Motor neuron (in vitro differentiated cells): ENCODE data around the gene ZNF366. TPM values are rescaled to one million over a fixed set of nuclear protein-coding genes. Genes with fewer than 3 reads are reported as not detected.
A peak's percentile ranks its signal among the peaks of the same experiment; 100 is the strongest.

Source experiments
- ATAC-seq, 8 experiments: fragments of 200-7000 bp; cut with Tn5 transposase; replicated peaks in 6 of 8; 2 replicates each; pipeline ENCODE4 v1.8.0; 2021; ENCODE audit warnings: mild to moderate bottlenecking in 8 of 8, moderate library complexity in 8 of 8
- H3K27ac ChIP-seq, 2 donors: fragments of 250-450 bp; sonication (Bioruptor Pico); 2 replicates each; pipeline ENCODE4 v1.9.0; 2021; ENCODE audit warnings: antibody characterized with exemption in 2 of 2, mild to moderate bottlenecking in 2 of 2, moderate library complexity in 1 of 2
- H3K4me1 ChIP-seq, 2 donors: fragments of 250-450 bp; sonication (Bioruptor Pico); replicated peaks in 1 of 2; 2 replicates each; pipeline ENCODE4 v1.6.1; 2021; ENCODE audit warnings: antibody characterized with exemption in 2 of 2, mild to moderate bottlenecking in 2 of 2, moderate library complexity in 1 of 2
- H3K4me3 ChIP-seq, 5 donors: fragments of 250-450 bp; sonication (Bioruptor Pico); 2 replicates each; pipeline ENCODE4 v1.9.0; 2021; ENCODE audit warnings: antibody characterized with exemption in 5 of 5, mild to moderate bottlenecking in 5 of 5, moderate library complexity in 4 of 5
- WGBS, 10 experiments: fragments of 450-650 bp; shearing (Covaris generic); methylation state at CpG; one replicate each; pipeline ENCODE4 v1.0.0; 2022; 5-methylcytosine and 5-hydroxymethylcytosine counted together
- in situ Hi-C, 9 experiments: fragments of 400-800 bp; cut with MboI; loops; one replicate each; pipeline ENCODE4 v1.15.0; 2021; ENCODE audit warnings: low sequenced_read_pairs in 9 of 9, low pct_unique_long_range_greater_than_20kb in 2 of 9; ENCODE audit not compliant: unreplicated experiment in 9 of 9
- total RNA-seq, 8 experiments: library from RNA; unstranded; fragments of 300-600 nt; gene quantifications; 2 replicates each; pipeline versions ENCODE4 v1.2.3 to v1.2.4, GENCODE V29; 2022

ZNF366 gene
- total RNA-seq, 8 experiments from 2014 or later, result 0.09 to 0.57 (median 0.19) TPM; not detected in 2

DNA sequence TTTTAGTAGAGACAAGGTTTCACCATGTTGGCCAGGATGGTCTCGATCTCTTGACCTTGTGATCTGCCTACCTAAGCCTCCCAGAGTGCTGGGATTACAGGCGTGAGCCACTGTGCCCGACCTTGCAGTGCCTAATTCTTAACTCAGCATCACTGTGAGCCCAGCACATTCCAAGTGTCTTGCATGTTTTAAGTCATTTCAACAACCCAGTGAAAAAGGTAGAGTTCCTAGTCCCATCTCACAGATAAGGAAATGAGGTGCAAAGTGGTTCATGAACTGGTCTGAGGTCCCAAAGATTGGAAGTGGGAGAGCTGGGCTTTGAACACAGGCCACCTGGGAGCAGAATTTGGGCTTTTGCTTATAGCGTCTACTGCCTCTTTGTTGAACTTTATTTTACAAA lies 68.0 kb downstream of the ZNF366 start:
- ATAC-seq, result no peak
- peaks cover 0 to 4% of the 10 kb centered on the region in 2 donors for H3K4me1 ChIP-seq

DNA sequence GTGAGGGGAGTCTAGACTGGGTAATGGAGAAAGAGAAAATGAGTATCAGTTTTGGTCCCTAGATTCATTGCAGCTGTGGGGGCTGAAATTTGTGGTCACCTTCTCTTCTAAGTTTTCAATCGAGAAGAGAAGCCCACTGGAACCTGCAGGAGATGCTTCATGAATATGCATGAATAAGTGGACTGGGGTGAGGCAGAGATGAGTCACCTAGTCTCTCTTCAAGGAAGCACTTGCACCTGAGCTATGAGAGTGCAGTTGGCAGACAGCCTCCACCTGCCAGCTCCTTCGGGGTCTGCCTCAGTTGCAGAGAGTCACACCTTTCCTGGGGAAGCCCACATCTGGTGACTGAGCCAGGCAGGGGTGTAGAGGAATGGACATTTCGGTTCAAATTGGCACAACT lies 69.1 kb downstream of the ZNF366 start:
- WGBS, 10 experiments, result 0 to 100% (median 60%) methylated on average over 1 to 2 of the region's 3 CpGs; no CpG with 5 or more reads in 5 of the 10 experiments
- Histone ChIP-seq H3K4me3 (no peak overlapping the region), H3K4me1 (peaks cover 7 to 13% of the 10 kb centered on the region in 2 donors), H3K27ac (no peak overlapping the region)
- peak in 1 of 8 experiments; percentile 41 for ATAC-seq
- in situ Hi-C loops, result no loop called here

More for the DNA sequence above, 68.0 kb downstream of the ZNF366 start:
- H3K4me3 ChIP-seq, result no peak overlapping the region
- 40 to 100% (median 90%) methylated on average over 1 to 3 of the region's 4 CpGs; no CpG with 5 or more reads in 1 of the 10 experiments for WGBS, 10 experiments
- no peak overlapping the region for H3K27ac ChIP-seq
- in situ Hi-C loops, result no loop called here

DNA sequence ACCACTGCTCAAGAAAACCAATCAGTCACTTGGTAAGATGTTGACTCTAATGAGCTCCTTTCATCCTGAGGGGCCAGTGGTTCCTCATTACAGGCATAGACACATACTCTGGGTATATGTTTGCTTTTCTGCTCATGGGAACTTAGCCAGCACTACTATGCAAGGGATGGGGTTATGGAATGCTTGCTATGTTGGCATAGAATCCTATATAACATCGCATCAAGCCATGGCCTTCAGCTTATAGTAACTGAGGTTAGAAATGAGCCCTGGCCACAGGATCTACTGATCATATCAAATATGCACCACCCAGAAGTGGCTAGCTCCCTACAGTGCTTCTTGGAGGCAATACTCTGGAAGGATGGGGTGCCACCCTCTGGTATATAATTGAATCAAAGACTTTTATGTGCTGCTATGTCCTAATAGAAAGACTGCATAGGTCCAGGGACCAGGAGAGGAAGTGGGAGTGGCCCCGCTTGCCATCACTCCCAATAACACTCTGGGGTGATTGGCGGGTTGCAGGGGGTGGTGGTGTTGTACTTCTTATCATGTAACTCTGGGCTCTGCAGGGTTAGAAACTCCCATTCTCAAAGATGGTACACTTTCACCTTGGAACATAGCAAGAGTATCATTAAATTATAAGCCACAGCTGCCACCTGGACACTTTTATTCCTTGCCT lies 70.3 kb downstream of the ZNF366 start:
- peak in 1 of 8 experiments; percentile 42 for ATAC-seq
- H3K27ac ChIP-seq, result no peak overlapping the region
- 92 to 100% (median 100%) methylated on average over 1 to 2 of the region's 3 CpGs; no CpG with 5 or more reads in 7 of the 10 experiments for WGBS, 10 experiments
- no peak overlapping the region for H3K4me3 ChIP-seq
- H3K4me1 ChIP-seq, result peaks cover 12 to 18% of the 10 kb centered on the region in 2 donors
- in situ Hi-C loops, result no loop called here

DNA sequence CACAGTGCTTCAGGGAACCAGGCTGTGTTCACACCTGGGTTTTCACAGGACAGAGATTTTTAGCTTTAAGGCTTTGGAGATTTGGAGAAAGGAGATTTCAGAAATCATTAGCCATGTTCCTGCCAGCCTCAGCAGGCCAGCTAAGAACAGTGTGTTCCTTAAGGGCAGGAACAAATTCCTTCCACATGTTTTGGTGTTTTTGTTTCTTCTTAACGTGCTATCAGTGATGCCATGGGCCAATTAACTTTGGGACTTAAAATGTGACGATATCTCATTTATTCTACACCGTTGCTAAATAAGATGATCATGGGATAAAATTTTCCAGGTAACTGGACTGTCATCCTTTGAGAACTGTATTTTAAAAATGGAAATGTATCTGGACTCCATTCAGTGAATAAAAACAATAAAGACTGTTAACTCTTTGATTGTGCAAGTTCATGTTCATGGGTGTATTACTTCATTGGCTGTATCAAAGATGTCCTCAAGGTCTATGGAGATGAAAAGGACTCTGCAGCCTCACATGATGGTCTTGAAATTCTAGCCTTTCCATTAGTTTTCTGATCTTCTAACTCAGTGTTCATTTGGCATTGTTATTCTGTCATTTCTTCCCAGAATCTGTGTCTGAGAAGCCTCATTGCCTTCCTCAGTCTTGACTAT lies 72.3 kb downstream of the ZNF366 start:
- 20 to 93% (median 77%) methylated on average over 1 to 3 of the region's 3 CpGs; no CpG with 5 or more reads in 2 of the 10 experiments for WGBS, 10 experiments
- Histone ChIP-seq H3K4me1 (peaks cover 12 to 18% of the 10 kb centered on the region in 2 donors), H3K4me3 (no peak overlapping the region), H3K27ac (no peak overlapping the region)
- ATAC-seq, result no peak
- in situ Hi-C loops, result no loop called here

DNA sequence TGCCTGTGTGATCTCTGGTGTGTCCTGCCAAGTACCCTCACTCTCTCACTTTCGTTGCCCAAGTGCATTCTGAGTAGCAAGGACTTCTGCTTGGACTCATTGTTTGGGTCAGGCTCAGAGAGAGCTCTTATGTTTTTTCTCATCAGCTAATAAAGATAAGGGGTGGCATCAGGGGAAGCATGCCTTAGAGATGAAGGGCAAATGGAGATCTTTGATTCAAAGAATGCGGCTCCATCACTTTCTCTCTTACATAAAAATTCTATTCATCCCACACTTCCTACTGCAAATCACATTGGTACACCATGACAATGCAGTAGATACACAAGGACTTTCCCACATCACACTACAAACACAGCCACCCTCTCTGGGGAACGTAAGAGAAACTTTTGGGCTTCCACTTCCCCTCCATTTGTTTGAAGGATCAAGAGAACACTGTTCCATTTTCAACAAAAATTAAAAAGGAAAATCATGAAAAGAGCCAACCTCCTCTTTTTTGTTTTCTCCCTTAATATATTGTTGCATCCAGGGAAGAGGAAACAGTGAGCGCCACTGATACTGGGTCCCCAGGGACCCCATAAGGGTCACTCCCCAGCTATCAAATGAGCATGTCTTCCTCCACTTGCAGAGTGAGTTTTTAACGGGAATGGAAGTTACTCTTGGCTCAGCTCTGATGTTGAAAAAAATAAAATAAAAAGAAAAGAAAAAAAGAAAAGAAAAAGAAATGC lies 73.0 kb downstream of the ZNF366 start:
- Histone ChIP-seq H3K4me1 (peaks cover 12 to 18% of the 10 kb centered on the region in 2 donors), H3K4me3 (no peak overlapping the region), H3K27ac (no peak overlapping the region)
- peak in 1 of 8 experiments; percentile 37 for ATAC-seq
- in situ Hi-C loops, result no loop called here
- 0 to 94% (median 79%) methylated on average over 1 to 5 of the region's 5 CpGs; no CpG with 5 or more reads in 1 of the 10 experiments for WGBS, 10 experiments

DNA sequence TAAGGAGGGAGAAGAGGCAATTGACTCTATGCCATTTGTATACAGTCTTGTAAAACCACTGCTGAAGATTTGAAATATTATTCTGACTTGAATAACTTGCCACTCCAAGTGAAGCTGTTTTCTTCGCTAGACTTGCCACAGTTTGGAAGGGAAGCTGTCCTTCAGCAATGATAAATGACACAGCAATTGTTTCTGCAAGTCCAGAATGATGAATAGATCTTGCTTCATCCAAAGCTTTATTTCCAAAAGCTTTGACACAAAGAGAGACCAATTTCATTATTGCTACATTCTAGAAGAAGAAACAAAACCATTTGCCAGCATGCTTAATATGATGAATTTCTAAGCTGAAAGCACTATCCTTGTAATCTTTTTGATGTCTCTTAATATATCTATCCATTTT lies 73.7 kb downstream of the ZNF366 start:
- Histone ChIP-seq H3K4me3 (no peak overlapping the region), H3K27ac (no peak overlapping the region), H3K4me1 (peaks cover 12 to 19% of the 10 kb centered on the region in 2 donors)
- peak in 2 of 8 experiments; percentile 38 to 66 for ATAC-seq
- in situ Hi-C loops, result no loop called here
- WGBS, 10 experiments, result 11 to 67% (median 33%) methylated on average over 1 of the region's 1 CpG; no CpG with 5 or more reads in 2 of the 10 experiments

DNA sequence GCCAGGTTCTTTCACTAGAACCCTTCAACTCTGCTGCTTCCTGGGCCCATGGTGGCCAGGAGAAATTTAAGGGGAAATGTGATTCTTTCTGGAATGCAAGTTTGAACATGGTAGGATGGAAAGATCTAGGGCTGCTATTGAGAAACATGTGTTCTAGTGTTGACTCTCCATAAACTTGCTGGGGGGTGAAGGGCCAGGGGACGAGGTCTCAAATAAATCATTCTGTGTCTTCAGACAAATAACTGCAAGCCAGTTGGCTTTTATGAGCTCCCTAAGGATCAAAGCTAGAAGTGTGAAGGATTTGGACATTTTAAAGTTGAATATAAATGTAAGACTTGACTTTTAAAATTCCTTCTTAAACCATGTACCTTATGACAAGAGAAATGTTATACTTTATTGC lies 78.5 kb downstream of the ZNF366 start:
- no peak overlapping the region for H3K4me3 ChIP-seq
- H3K27ac ChIP-seq, result no peak overlapping the region
- WGBS, 10 experiments, result 20 to 33% (median 27%) methylated on average over 1 of the region's 1 CpG; no CpG with 5 or more reads in 6 of the 10 experiments
- peaks cover 17 to 22% of the 10 kb centered on the region in 2 donors for H3K4me1 ChIP-seq
- in situ Hi-C loops, result no loop called here
- ATAC-seq, result no peak

DNA sequence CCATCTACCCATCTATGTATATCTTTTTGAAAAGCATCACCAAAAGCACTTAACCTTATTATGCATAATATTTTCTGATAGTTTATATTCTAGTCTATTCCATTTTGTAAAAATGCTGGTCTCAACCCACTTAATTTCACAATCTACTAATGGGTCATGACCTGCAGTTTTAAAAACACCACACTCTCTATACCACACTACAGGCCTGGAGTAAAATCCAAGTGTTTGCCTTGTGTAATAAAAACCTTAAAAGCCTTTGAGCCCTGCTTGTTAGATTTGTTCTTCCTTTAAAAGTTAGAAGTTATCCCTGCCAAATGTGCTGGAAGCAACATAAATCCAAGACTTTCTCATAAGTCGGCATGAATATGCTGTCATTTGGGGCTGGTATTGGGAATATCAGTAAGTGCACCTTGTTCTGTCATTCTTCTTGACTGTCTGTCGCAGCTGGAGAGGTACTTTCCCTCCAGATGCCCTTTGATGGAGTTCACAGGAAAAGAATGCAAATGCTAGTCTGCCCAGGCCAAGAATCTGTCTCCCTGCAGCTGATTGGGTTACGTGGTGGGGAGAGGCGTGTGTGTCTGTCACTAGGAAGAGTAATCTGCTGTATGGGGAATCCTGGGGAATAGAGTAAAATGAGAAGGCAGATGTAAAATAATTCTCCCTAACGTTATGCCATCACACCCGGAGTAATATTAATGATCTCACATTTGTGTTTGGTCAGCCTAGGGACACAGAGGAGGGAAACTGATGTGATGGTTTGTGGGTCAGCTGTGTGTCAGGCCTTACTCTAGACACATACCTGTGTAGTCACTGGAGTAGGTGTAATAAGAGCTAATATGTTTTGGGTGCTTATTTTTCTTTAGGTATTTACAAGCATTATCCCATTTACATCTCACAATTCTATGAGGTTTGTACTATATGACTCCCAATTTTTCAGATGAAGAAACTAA lies 79.4 kb downstream of the ZNF366 start:
- 0 to 50% (median 29%) methylated on average over 1 to 6 of the region's 6 CpGs; no CpG with 5 or more reads in 1 of the 10 experiments for WGBS, 10 experiments
- peak; percentile 71 to 99 (median 96) for ATAC-seq
- no peak overlapping the region for H3K27ac ChIP-seq
- H3K4me3 ChIP-seq, result no peak overlapping the region
- in situ Hi-C loops, result no loop called here
- peaks cover 8 to 13% of the 10 kb centered on the region in 2 donors for H3K4me1 ChIP-seq

DNA sequence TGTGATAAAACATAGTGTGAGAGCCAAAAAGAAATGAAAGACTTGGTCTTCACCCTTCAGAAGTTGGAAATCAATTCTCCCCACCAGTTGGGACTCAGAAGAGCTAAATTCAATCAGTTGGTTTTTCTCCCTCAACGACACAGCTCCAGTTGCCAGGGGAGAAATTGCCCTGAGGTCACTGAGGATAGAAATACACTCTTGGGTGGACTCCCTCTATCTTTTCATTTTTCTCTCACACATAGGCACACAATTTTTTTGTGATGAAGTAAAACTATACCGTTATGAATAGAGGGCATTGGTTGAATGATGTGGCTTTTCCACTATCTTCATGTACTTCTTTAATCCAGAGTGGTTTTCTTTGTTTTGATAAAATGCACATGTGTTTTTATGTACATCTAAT lies 80.2 kb downstream of the ZNF366 start:
- in situ Hi-C loops, result no loop called here
- H3K4me3 ChIP-seq, result no peak overlapping the region
- peak in 1 of 8 experiments; percentile 7 for ATAC-seq
- peaks cover 6 to 12% of the 10 kb centered on the region in 2 donors for H3K4me1 ChIP-seq
- 0 to 100% (median 83%) methylated on average over 1 to 2 of the region's 2 CpGs; no CpG with 5 or more reads in 3 of the 10 experiments for WGBS, 10 experiments
- no peak overlapping the region for H3K27ac ChIP-seq

DNA sequence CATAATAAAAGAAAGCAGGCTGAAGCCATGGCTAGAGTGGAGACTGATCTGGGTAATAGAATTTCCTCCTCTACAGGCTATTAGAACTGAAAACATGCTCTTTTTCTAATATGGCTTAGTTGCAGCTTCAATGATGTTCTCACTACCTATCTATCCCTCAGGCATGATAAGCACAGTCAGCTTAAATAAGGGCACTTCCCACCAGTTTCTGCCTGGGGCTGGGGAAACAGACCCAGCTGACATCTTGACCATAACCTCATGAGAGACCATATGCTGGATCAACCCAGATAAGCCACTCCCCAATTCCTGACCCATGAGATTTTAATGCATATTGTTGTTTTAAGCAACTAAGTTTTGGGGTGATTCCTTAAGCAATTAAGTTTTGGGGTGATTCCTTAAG lies 81.2 kb downstream of the ZNF366 start:
- in situ Hi-C loops, result no loop called here
- Histone ChIP-seq H3K27ac (no peak overlapping the region), H3K4me3 (no peak overlapping the region), H3K4me1 (peaks cover 6 to 12% of the 10 kb centered on the region in 2 donors)
- peak in 2 of 8 experiments; percentile 52 to 62 for ATAC-seq

DNA sequence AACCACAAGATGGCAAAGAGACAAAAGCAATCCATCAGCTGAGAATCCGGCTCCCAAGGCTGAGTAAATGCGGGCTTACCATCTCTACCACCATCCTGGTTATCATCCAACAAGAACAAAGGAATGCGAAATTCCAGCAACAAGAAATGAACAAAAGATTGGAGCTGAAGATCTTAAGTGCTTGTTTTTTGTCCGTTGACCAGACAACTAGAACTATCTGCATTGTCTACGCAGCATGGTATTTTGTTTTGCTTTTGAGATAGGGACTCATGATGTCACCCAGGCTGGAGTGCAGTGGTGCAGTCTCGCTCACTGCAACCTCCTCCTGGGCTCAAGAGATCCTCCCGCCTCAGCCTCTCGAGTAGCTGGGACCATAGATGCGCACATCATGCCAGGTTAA lies 88.9 kb downstream of the ZNF366 start:
- no peak overlapping the region for H3K27ac ChIP-seq
- ATAC-seq, result no peak
- in situ Hi-C loops, result no loop called here
- no peaks in the 10 kb centered on the region for H3K4me1 ChIP-seq
- 60 to 92% (median 78%) methylated on average over 1 to 9 of the region's 9 CpGs; no CpG with 5 or more reads in 2 of the 10 experiments for WGBS, 10 experiments
- no peak overlapping the region for H3K4me3 ChIP-seq

DNA sequence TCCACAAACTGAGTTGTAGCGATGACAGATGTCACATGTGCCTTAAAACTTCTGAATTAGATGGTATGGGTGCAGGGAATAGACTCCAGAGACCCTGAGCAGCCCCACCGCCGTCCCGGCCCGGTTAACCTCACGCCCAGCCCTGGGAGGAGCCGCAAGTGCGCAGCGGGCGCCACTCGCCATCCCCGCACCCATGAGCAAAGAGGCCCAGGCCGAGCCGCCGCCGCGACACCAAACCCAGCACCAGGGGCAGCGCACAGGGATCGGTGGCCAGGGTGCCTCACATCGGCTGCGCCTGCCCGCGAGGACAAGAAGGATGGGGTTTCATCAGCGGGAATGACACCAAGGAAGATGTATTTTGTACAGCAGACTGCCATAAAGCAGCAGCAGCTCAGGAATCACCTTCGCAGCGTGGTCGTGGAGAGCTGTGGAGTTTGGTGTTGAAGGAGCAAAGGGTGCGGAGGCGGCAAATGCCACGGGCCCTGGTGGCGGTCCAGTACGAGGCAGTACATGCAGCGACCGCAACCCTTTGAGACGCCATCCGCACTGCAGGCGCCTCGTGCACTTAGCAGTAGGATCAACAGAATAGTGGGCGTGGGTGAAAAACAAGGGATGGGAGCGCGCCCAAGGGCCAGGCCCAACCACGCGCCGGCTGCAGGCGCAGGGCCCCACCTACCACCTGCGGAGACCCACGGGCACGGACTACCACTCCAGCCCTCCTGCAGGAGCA lies 89.7 kb downstream of the ZNF366 start:
- H3K4me3 ChIP-seq, result no peak overlapping the region
- in situ Hi-C loops, result no loop called here
- ATAC-seq, result no peak
- 91 to 100% (median 97%) methylated on average over 5 to 19 of the region's 48 CpGs; no CpG with 5 or more reads in 5 of the 10 experiments for WGBS, 10 experiments
- H3K4me1 ChIP-seq, result no peaks in the 10 kb centered on the region
- no peak overlapping the region for H3K27ac ChIP-seq
